HFFc6 (cell line): ENCODE results near the gene ATP13A1. TPM values are rescaled to one million over a fixed set of nuclear protein-coding genes. Genes with fewer than 3 reads are reported as not detected.
A peak's percentile ranks its signal among the peaks of the same experiment; 100 is the strongest.

Experiments
- DNase-seq: peaks from one replicate; pipeline ENCODE4 v3.0.0-alpha.2; 2018
- H3K27ac Mint-ChIP-seq: 2 replicates; pipeline ENCODE4 v1.8.0; 2020; ENCODE audit warnings: mild to moderate bottlenecking, mixed read lengths
- H3K27me3 Mint-ChIP-seq: 2 replicates; pipeline ENCODE4 v1.8.0; 2021; ENCODE audit warnings: mild to moderate bottlenecking, moderate library complexity, mixed read lengths; ENCODE audit not compliant: insufficient read depth
- H3K36me3 Mint-ChIP-seq: 2 replicates; pipeline ENCODE4 v1.8.0; 2021; ENCODE audit warnings: low read depth, mixed read lengths
- H3K4me1 Mint-ChIP-seq: 2 replicates; pipeline ENCODE4 v1.8.0; 2020; ENCODE audit warnings: low read depth, mixed read lengths
- H3K4me3 Mint-ChIP-seq: 2 replicates; pipeline ENCODE4 v1.8.0; 2020; ENCODE audit warnings: mild to moderate bottlenecking, moderate library complexity, mixed read lengths
- H3K9me3 Mint-ChIP-seq: 2 replicates; pipeline ENCODE4 v1.8.0; 2020; ENCODE audit warnings: mild to moderate bottlenecking, mixed read lengths
- total RNA-seq, 6 experiments: library from RNA; stranded (reverse); fragmentation: NEBNext Ultra II Directional; extraction: Animal tissue kit (Norgen Biotek cat#: 25700); gene quantifications; 2 replicates in 1 of 6; 3 replicates in 5 of 6; pipeline ENCODE4 v1.2.3, GENCODE V29; 2021
- TF ChIP-seq, protein P1 (sequence below): fragments of 200-600 bp; sonication (generic); IDR thresholded peaks from 2 replicates; pipeline ENCODE4 v1.5.0; 2021; ENCODE audit warnings: antibody characterized with exemption, mild to moderate bottlenecking

The ATP13A1 gene
- total RNA-seq, 6 experiments from 2014 or later, result 56.5 to 76.3 (median 61.3) TPM

- Mint-ChIP-seq H3K27me3 (peaks cover 5% of the 10 kb centered on the region; the same call in 1 of the 2 replicates), H3K36me3 (no peaks in the 10 kb centered on the region), H3K4me1 (peaks cover 16% of the 10 kb centered on the region), H3K9me3 (no peaks in the 10 kb centered on the region), H3K4me3 (peak overlapping the region; percentile 93), H3K27ac (peak overlapping the region; percentile 79)
- DNase-seq, result no peak
- TF ChIP-seq, protein P1, sequence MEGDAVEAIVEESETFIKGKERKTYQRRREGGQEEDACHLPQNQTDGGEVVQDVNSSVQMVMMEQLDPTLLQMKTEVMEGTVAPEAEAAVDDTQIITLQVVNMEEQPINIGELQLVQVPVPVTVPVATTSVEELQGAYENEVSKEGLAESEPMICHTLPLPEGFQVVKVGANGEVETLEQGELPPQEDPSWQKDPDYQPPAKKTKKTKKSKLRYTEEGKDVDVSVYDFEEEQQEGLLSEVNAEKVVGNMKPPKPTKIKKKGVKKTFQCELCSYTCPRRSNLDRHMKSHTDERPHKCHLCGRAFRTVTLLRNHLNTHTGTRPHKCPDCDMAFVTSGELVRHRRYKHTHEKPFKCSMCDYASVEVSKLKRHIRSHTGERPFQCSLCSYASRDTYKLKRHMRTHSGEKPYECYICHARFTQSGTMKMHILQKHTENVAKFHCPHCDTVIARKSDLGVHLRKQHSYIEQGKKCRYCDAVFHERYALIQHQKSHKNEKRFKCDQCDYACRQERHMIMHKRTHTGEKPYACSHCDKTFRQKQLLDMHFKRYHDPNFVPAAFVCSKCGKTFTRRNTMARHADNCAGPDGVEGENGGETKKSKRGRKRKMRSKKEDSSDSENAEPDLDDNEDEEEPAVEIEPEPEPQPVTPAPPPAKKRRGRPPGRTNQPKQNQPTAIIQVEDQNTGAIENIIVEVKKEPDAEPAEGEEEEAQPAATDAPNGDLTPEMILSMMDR, result peak; percentile 72
These were observed 19.5 kb downstream of the ATP13A1 start for GRCh38 chr19:19644054-19644388.

GRCh38 chr19:19643158-19644053 is 20.1 kb downstream of the ATP13A1 start, which contains the start of gene GMIP:
Gene GMIP, minus strand, starts transcription at chr19:19643657. Its CDS starts 128 bp downstream, at chr19:19643529.
- TF ChIP-seq, protein P1, result peak; percentile 99
- peak; percentile 18 for DNase-seq
- peaks cover 1% of the 10 kb centered on the region; the same call in 1 of the 2 replicates for H3K36me3 Mint-ChIP-seq
- no peaks in the 10 kb centered on the region for H3K9me3 Mint-ChIP-seq
- H3K4me3 Mint-ChIP-seq, result peak within 1 kb of the TSS; percentile 93
- peaks cover 16% of the 10 kb centered on the region for H3K4me1 Mint-ChIP-seq
- peak within 1 kb of the TSS; percentile 79 for H3K27ac Mint-ChIP-seq
- peaks cover 5% of the 10 kb centered on the region; the same call in 1 of the 2 replicates for H3K27me3 Mint-ChIP-seq

DNA sequence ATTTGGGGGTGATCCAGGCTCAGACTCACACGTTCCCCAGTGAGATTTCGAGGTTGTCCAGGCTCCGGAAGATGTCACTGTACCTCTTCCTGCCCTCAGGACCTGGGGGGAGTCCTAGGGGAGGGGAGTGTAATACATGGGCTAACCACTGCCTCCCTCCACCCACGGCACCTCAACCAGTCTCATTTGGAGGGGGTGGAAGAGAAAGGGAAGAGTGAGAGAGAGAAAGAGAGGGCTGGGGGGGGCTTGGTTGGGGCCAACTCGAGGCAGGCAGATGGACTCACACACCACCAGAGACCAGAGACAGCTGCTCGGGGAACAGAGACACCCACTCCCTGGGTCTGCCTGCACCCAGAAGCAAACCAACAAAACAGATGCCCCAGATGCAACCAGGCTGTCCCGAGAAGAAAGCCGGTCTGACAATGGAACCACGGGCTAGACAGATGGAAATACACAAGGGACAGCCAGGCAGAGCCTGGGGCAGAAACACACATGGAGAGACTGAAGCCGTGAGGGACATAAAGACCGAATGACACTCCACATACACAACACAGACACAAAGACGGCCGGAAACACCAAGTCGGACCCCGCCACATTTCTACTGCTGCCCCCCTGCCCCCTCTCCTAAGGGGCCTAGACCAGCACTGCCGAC is 20.8 kb downstream of the ATP13A1 start:
- TF ChIP-seq, protein P1, result no peak
- Mint-ChIP-seq H3K27me3 (peaks cover 5% of the 10 kb centered on the region; the same call in 1 of the 2 replicates), H3K36me3 (peaks cover 4% of the 10 kb centered on the region; the same call in 1 of the 2 replicates), H3K27ac (peak overlapping the region; percentile 79), H3K4me1 (peaks cover 16% of the 10 kb centered on the region), H3K4me3 (peak overlapping the region; percentile 93), H3K9me3 (no peaks in the 10 kb centered on the region)
- DNase-seq, result no peak

GRCh38 chr19:19637523-19638251 is 25.8 kb downstream of the ATP13A1 start:
- no peak for DNase-seq
- H3K36me3 Mint-ChIP-seq, result peaks cover 28% of the 10 kb centered on the region
- H3K27ac Mint-ChIP-seq, result no peak overlapping the region
- H3K4me1 Mint-ChIP-seq, result peaks cover 9% of the 10 kb centered on the region
- H3K4me3 Mint-ChIP-seq, result no peak overlapping the region
- H3K27me3 Mint-ChIP-seq, result no peaks in the 10 kb centered on the region
- TF ChIP-seq, protein P1, result peak; percentile 38
- no peaks in the 10 kb centered on the region for H3K9me3 Mint-ChIP-seq

- Mint-ChIP-seq H3K36me3 (peaks cover 30% of the 10 kb centered on the region), H3K4me3 (no peak overlapping the region), H3K27me3 (no peaks in the 10 kb centered on the region)
These were observed 26.3 kb downstream of the ATP13A1 start for GRCh38 chr19:19637186-19637522.

More at GRCh38 chr19:19637186-19637522, 26.3 kb downstream of the ATP13A1 start:
- TF ChIP-seq, protein P1, result no peak
- Mint-ChIP-seq H3K4me1 (peaks cover 4% of the 10 kb centered on the region), H3K27ac (no peak overlapping the region), H3K9me3 (no peaks in the 10 kb centered on the region)
- DNase-seq, result no peak
